PC-3 (cell line): Measurements from ENCODE around the gene POU5F2. TPM values are rescaled to one million over a fixed set of nuclear protein-coding genes. Genes with fewer than 3 reads are reported as not detected.

Experiments used
- ATAC-seq: fragments of 200-7000 bp; cut with Tn5 transposase; 2 replicates; pipeline ENCODE4 v1.9.1; 2020; ENCODE audit warnings: mild to moderate bottlenecking, moderate library complexity
- Bru-seq: library from RNA; stranded (reverse); fragments of 400-500 nt; gene quantifications from one replicate; lab custom pipeline; 2021; lab: Mats Ljungman, UMichigan
- BruChase-seq, 2 experiments: library from RNA; stranded (reverse); fragments of 400-500 nt; gene quantifications; one replicate each; lab custom pipeline; 2021; lab: Mats Ljungman, UMichigan
- BruUV-seq: library from RNA; stranded (reverse); fragments of 400-500 nt; replicated peaks from 2 replicates; lab custom pipeline; 2021; lab: Mats Ljungman, UMichigan
- CTCF ChIA-PET: fragments of 300-600 bp; sonication (Branson Sonifier 250); formaldehyde crosslinking; loops from one replicate; lab custom pipeline; 2022; ENCODE audit warnings: antibody characterized with exemption; lab: Charles Lee
- POLR2A ChIA-PET: fragments of 300-600 bp; sonication (Branson Sonifier 250); formaldehyde crosslinking; loops from one replicate; lab custom pipeline; 2022; ENCODE audit warnings: antibody characterized with exemption; ENCODE audit not compliant: unreplicated experiment; lab: Charles Lee
- DNase-seq: peaks from one replicate; pipeline ENCODE4 v3.0.0-alpha.2; 2015
- H2AFZ ChIP-seq: fragments of 300-600 bp; sonication (generic); 2 replicates; pipeline ENCODE4 v1.6.0; 2016; ENCODE audit warnings: antibody characterized with exemption, low read length
- H3F3A ChIP-seq: fragments of 300-600 bp; sonication (generic); one replicate; pipeline ENCODE4 v1.6.0; 2017; ENCODE audit warnings: antibody characterized with exemption, low read length, control low read depth, mild to moderate bottlenecking; ENCODE audit not compliant: unreplicated experiment
- H3K27ac ChIP-seq: fragments of 300-600 bp; sonication (generic); 2 replicates; pipeline ENCODE4 v1.5.1; 2016; ENCODE audit warnings: mild to moderate bottlenecking, low read length
- H3K27me3 ChIP-seq: fragments of 300-600 bp; sonication (generic); 2 replicates; pipeline ENCODE4 v1.6.1; 2016; ENCODE audit warnings: low read length, mixed read lengths
- H3K36me3 ChIP-seq: fragments of 300-600 bp; sonication (generic); 2 replicates; pipeline ENCODE4 v1.6.1; 2016; ENCODE audit warnings: low read depth, mixed run types, low read length, mixed read lengths
- H3K4me1 ChIP-seq: fragments of 300-600 bp; sonication (generic); 2 replicates; pipeline ENCODE4 v1.5.1; 2016; ENCODE audit warnings: low read length; ENCODE audit not compliant: insufficient read depth
- H3K4me2 ChIP-seq: fragments of 300-600 bp; sonication (generic); 2 replicates; pipeline ENCODE4 v1.6.0; 2016; ENCODE audit warnings: low read length
- H3K4me3 ChIP-seq: fragments of 300-600 bp; sonication (generic); 2 replicates; pipeline ENCODE4 v1.5.1; 2016; ENCODE audit warnings: mild to moderate bottlenecking, low read length, mixed read lengths
- H3K79me2 ChIP-seq: fragments of 300-600 bp; sonication (generic); 2 replicates; pipeline ENCODE4 v1.6.1; 2017; ENCODE audit warnings: low read length, mixed read lengths
- H3K9ac ChIP-seq: fragments of 300-600 bp; sonication (generic); 2 replicates; pipeline ENCODE4 v1.6.0; 2016; ENCODE audit warnings: mild to moderate bottlenecking, low read length
- H3K9me2 ChIP-seq: fragments of 300-600 bp; sonication (generic); replicated peaks from 2 replicates; pipeline ENCODE4 v1.6.1; 2016; ENCODE audit warnings: mixed run types, low read length, mixed read lengths
- H3K9me3 ChIP-seq: fragments of 300-600 bp; sonication (generic); 2 replicates; pipeline ENCODE4 v1.6.1; 2016; ENCODE audit warnings: low read length, mixed read lengths
- H4K20me1 ChIP-seq: fragments of 300-600 bp; sonication (generic); 2 replicates; pipeline ENCODE4 v1.6.1; 2016; ENCODE audit warnings: low read length, mixed read lengths
- CTCF ChIP-seq: fragments of 300-600 bp; sonication (generic); conservative IDR thresholded peaks from 2 replicates; pipeline ENCODE4 v1.5.1; 2017; ENCODE audit warnings: antibody characterized with exemption, low read depth, mild to moderate bottlenecking, low read length
- EZH2 ChIP-seq: fragments of 300-600 bp; sonication (generic); IDR thresholded peaks from one replicate; pipeline ENCODE4 v1.6.1; 2017; ENCODE audit warnings: antibody characterized with exemption, mild to moderate bottlenecking, low read length; ENCODE audit not compliant: unreplicated experiment
- EZH2phosphoT487 ChIP-seq: fragments of 300-600 bp; sonication (generic); IDR thresholded peaks from 2 replicates; pipeline ENCODE4 v1.6.1; 2018; ENCODE audit warnings: mild to moderate bottlenecking, antibody characterized with exemption, low read length, borderline replicate concordance
- intact Hi-C: fragments of 100-400 bp; cut with micrococcal nuclease; formaldehyde crosslinking; loops from 2 replicates; pipeline ENCODE4 v1.9.0; 2023
- long read RNA-seq: library from polyadenylated mRNA; unstranded; transcript quantifications from one replicate; pipeline ENCODE4 v2.0.0, GENCODE V29; 2021; ENCODE audit not compliant: unreplicated experiment
- total RNA-seq: library from RNA; depleted of rRNA; stranded (reverse); fragments of >200 nt; gene quantifications from 2 replicates; pipeline ENCODE4 v1.2.3, GENCODE V29; 2014; rRNA removed

POU5F2 gene
- 0.46 and 0.66 TPM in 2 replicates for total RNA-seq
- percentile 62 among the genes with signal in this experiment for Bru-seq, nascent RNA
- BruChase-seq, experiment 1, labeled RNA remaining after a 6-hour chase: percentile 53 among the genes with signal in this experiment
- percentile 77 among the genes with signal in this experiment for BruChase-seq, experiment 2, labeled RNA remaining after a 2-hour chase
- long read RNA-seq: 0 reads

DNA sequence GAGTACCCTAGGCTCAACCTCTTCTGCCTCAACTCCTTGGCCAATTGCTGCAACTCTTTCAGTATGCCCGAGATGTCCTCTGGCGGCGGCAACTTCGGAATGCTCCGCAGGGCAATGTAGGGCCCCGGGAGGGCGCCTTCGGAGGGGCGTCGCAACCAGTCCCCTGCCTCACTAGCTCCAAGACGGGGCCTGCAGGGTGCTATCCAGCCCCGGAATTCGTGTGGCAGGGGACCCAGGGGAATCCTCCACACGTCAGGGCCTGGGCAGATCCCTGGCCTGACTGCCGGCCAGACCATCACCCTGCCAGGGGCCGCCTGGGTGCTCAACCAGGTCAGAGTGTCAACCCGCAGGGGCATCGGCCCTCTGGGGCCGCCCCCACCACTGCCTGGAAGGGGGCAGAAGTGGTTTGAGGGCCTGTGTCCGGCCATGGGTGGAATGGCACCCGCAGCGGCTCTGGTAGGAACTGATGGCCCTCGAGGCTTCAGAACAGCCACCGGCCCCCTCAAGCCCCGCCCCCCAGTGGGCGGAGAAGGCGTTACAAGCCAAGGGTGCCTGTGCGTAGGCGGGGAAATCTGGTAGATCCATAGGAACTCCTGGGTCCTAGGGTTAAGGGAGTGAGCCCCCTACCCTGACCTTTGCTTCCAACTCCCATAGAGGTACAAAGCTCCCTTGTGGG, at the start of gene POU5F2:
Gene POU5F2 (minus strand): TSS at position 465 of the 676 bp plus-strand sequence. CDS start 37 bp downstream, at position 428.
- no peak for DNase-seq
- H3K27ac ChIP-seq: no peak within 1 kb of the TSS
- H3K9ac ChIP-seq: no peak within 1 kb of the TSS
- POLR2A ChIA-PET: no interaction called here
- H3K27me3 ChIP-seq: no peaks in the 10 kb centered on the region
- H3K4me1 ChIP-seq: no peaks in the 10 kb centered on the region
- H2AFZ ChIP-seq: no peak within 1 kb of the TSS
- ATAC-seq: no peak
- BruUV-seq: no TSS peak
- no peaks in the 10 kb centered on the region for H4K20me1 ChIP-seq
- no peaks in the 10 kb centered on the region; the same call in 1 of the 2 replicates for H3K36me3 ChIP-seq
- intact Hi-C loops: no loop called here
- H3K4me3 ChIP-seq: no peak within 1 kb of the TSS
- no peaks in the 10 kb centered on the region for H3K9me2 ChIP-seq
- CTCF ChIA-PET: no interaction called here
- no peak for TF ChIP-seq EZH2phosphoT487
- no peak for TF ChIP-seq EZH2
- no peak for TF ChIP-seq CTCF
- H3K4me2 ChIP-seq: no peak within 1 kb of the TSS
- no peaks in the 10 kb centered on the region for H3F3A ChIP-seq
- H3K79me2 ChIP-seq: no peaks in the 10 kb centered on the region
- H3K9me3 ChIP-seq: no peaks in the 10 kb centered on the region

DNA sequence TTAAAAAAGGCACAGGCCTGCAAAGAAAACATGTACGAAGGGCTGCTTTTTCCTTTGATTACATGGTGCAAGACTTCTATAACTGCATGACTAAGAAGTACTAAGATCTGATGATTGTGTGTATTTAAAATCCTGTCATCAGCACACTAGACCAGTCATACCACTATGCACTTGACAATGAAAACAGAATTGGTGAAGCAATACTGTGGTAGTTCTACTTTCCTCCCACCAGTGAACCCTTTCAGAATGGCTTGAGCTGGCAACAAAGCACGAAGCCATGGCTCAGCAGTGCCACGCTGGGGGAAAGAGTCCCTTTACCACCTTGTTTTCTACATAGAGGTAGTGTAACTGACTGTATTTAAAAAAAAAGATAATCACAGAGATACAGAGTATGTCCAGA, 49.0 kb upstream of the POU5F2 start:
- Histone ChIP-seq H4K20me1 (no peaks in the 10 kb centered on the region), H3K4me1 (peaks cover 32% of the 10 kb centered on the region), H3K9me3 (no peaks in the 10 kb centered on the region), H3K9ac (no peak overlapping the region), H3K9me2 (no peaks in the 10 kb centered on the region), H2AFZ (no peak overlapping the region), H3K79me2 (no peaks in the 10 kb centered on the region), H3K27me3 (no peaks in the 10 kb centered on the region), H3K36me3 (no peaks in the 10 kb centered on the region), H3K4me3 (no peak overlapping the region), H3K4me2 (peak overlapping the region; percentile 45), H3K27ac (peak overlapping the region; percentile 27; the same call in 1 of the 2 replicates), H3F3A (no peaks in the 10 kb centered on the region)
- TF ChIP-seq CTCF (peak; percentile 40; the same call in 1 of the 2 replicates), EZH2phosphoT487 (no peak), EZH2 (no peak)
- DNase-seq (peak; percentile 84), ATAC-seq (peak; percentile 55; the same call in 1 of the 2 replicates)
- ChIA-PET CTCF (interaction anchor here (0.6 to 1.0 kb wide), 2 partner anchors 11 to 207 kb away, joined by 4 to 5 read pairs; partner anchors contain the start of gene NR2F1), POLR2A (no interaction called here)
- intact Hi-C loops: no loop called here
- BruUV-seq: no TSS peak
